OCI-LY7 (cell line): ENCODE data around the gene ZSCAN2.
"Not testable (repeated sequence)": the region's sequence is repeated elsewhere in the genome, so short reads cannot be mapped to it uniquely, and the experiment has no call there.

Experiments
- EZH2phosphoT487 ChIP-seq: fragments of 200-600 bp; sonication (generic); IDR thresholded peaks from 2 replicates; pipeline ENCODE4 v1.6.1; 2018; ENCODE audit warnings: low read depth, borderline replicate concordance, mild to moderate bottlenecking, mixed run types, antibody characterized with exemption, low read length, moderate library complexity, mixed read lengths
- TF ChIP-seq, protein P1 (sequence below): fragments of 200-600 bp; sonication (generic); conservative IDR thresholded peaks from 2 replicates; pipeline ENCODE4 v1.5.1; 2014; ENCODE audit warnings: mild to moderate bottlenecking, antibody characterized with exemption, low read length, moderate library complexity, mixed read lengths

DNA sequence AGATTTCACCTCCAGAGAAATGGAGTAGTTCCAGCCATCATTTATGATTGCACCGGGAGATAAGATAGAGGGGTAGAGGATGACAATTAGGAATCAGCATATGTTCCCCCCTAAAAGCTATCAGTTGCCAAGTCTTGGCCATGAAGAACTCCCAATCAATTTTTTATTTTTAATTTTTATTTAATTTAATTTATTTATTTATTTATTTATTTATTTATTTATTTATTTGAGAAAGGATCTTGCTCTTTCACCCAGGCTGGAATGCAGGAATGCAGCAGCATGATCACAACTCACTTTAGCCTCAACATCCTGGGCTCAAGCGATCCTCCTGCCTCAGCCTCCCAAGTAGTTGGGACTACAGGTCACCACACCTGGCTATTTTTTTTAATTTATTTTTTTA, 49.2 kb upstream of the ZSCAN2 start:
- TF ChIP-seq EZH2phosphoT487 = not testable (repeated sequence)
- TF ChIP-seq, protein P1, sequence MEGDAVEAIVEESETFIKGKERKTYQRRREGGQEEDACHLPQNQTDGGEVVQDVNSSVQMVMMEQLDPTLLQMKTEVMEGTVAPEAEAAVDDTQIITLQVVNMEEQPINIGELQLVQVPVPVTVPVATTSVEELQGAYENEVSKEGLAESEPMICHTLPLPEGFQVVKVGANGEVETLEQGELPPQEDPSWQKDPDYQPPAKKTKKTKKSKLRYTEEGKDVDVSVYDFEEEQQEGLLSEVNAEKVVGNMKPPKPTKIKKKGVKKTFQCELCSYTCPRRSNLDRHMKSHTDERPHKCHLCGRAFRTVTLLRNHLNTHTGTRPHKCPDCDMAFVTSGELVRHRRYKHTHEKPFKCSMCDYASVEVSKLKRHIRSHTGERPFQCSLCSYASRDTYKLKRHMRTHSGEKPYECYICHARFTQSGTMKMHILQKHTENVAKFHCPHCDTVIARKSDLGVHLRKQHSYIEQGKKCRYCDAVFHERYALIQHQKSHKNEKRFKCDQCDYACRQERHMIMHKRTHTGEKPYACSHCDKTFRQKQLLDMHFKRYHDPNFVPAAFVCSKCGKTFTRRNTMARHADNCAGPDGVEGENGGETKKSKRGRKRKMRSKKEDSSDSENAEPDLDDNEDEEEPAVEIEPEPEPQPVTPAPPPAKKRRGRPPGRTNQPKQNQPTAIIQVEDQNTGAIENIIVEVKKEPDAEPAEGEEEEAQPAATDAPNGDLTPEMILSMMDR = not testable (repeated sequence)
